Measurements from ENCODE around the gene FNDC8.
"Not testable (repeated sequence)": the region's sequence is repeated elsewhere in the genome, so short reads cannot be mapped to it uniquely, and the experiment has no call there.

Gene FNDC8

GRCh38 chr17:35142467-35142796 is 21.0 kb downstream of the FNDC8 start:
- no peak for DNase-seq (ENCODE audit: low read depth)

- no peak for DNase-seq (ENCODE audit: low read depth)
These were observed 23.4 kb downstream of the FNDC8 start for GRCh38 chr17:35144840-35145239.

GRCh38 chr17:35146214-35146833 is 24.9 kb downstream of the FNDC8 start:
- no peak for DNase-seq (ENCODE audit: low read depth)

- no peak for DNase-seq (ENCODE audit: low read depth)
These were observed 26.0 kb downstream of the FNDC8 start, which contains the start of gene UNC45B for GRCh38 chr17:35147375-35147905. TSS of gene UNC45B (plus strand) at chr17:35147817. CDS start at chr17:35148264, 447 bp downstream.

- no peak for DNase-seq (ENCODE audit: low read depth)
These were observed 26.7 kb downstream of the FNDC8 start for GRCh38 chr17:35148144-35148543.

- DNase-seq (ENCODE audit: low read depth), result no peak
These were observed 28.5 kb downstream of the FNDC8 start for GRCh38 chr17:35149941-35150340.

GRCh38 chr17:35151080-35151479 is 29.7 kb downstream of the FNDC8 start:
- DNase-seq (ENCODE audit: low read depth), result not testable (repeated sequence)

GRCh38 chr17:35152421-35153140 is 31.2 kb downstream of the FNDC8 start:
- DNase-seq (ENCODE audit: low read depth), result no peak

GRCh38 chr17:35154196-35155165 is 33.1 kb downstream of the FNDC8 start:
- DNase-seq (ENCODE audit: low read depth), result no peak

- no peak for DNase-seq (ENCODE audit: low read depth)
These were observed 33.8 kb downstream of the FNDC8 start for GRCh38 chr17:35155246-35155645.

- DNase-seq (ENCODE audit: low read depth), result no peak
These were observed 38.5 kb downstream of the FNDC8 start for GRCh38 chr17:35159940-35160339.

- no peak for DNase-seq (ENCODE audit: low read depth)
These were observed 39.2 kb downstream of the FNDC8 start for GRCh38 chr17:35160354-35161201.

- no peak for DNase-seq (ENCODE audit: low read depth)
These were observed 39.9 kb downstream of the FNDC8 start for GRCh38 chr17:35161281-35161761.

- DNase-seq (ENCODE audit: low read depth), result no peak
These were observed 41.3 kb downstream of the FNDC8 start for GRCh38 chr17:35162755-35163154.

GRCh38 chr17:35163886-35164285 is 42.5 kb downstream of the FNDC8 start:
- DNase-seq (ENCODE audit: low read depth), result no peak

GRCh38 chr17:35164716-35165115 is 43.3 kb downstream of the FNDC8 start:
- no peak for DNase-seq (ENCODE audit: low read depth)

GRCh38 chr17:35166526-35166925 is 45.1 kb downstream of the FNDC8 start:
- DNase-seq (ENCODE audit: low read depth), result no peak

GRCh38 chr17:35167046-35167445 is 45.6 kb downstream of the FNDC8 start:
- no peak for DNase-seq (ENCODE audit: low read depth)

- DNase-seq (ENCODE audit: low read depth), result no peak
These were observed 46.3 kb downstream of the FNDC8 start for GRCh38 chr17:35167666-35168065.

GRCh38 chr17:35169835-35170363 is 48.5 kb downstream of the FNDC8 start:
- DNase-seq (ENCODE audit: low read depth), result no peak

Data from stimulated activated CD8-positive, alpha-beta memory T cell treated with anti-CD3 and anti-CD28 coated beads, Interleukin-7, amount 100 ng/mL, for 24 hours (primary cell).